ENCODE measurements around the gene BFSP1.

DNA sequence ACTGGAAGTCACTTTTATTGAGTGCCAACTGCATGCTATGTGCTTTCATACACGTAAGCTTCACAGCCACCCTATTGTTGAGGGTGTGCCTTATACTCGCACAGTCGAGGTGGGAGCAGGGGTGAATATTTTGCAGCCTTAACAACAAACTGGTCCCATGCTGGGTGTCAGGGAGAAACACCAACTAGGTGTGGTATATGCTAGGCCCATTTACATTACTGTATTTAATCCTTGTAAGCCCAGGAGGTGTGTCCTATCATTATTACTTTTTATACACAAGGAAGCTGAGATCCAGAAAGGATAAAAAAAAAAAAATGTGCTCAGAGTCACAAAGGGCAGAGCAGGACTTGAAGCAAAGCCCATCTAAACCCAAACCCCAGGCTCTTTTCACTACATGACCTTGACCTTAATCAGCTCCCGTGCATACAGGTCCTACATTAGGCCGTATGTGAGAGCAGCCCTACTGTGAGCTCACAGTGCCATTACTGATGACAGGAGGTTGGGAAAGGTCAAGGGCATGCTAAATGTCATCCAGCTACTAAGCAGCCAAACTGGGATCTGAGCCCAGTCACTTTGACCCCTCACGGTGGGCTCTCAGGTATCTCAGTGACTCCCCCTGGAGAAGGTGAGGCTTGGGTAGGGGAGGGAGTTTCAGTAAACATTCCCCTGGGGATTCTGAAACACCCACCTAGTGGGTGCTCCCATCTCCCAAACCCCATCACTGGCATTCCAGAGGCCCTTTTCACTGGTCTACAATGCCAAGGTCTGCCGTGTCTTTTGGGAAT lies 61.7 kb downstream of the BFSP1 start:
- TF ChIP-seq GATA2 (IDR thresholded peaks at IDR 0.05; ENCODE audit: low read depth, low read length): no peak
- TF ChIP-seq GATA3 (IDR thresholded peaks at IDR 0.05; ENCODE audit: low read depth, low read length): no peak

Data from SH-SY5Y (cell line).